H1 (cell line): ENCODE results near the gene MGST2. TPM values are rescaled to one million over a fixed set of nuclear protein-coding genes. Genes with fewer than 3 reads are reported as not detected.

Experiments
- CHD1 ChIP-seq: IDR thresholded peaks from 2 replicates; pipeline ENCODE4 v1.6.1; 2012; ENCODE audit warnings: low read depth, low read length, improper control_type of control experiment
- polyA plus RNA-seq, 7 experiments: library from polyadenylated mRNA; depleted of rRNA in 3 of 7; stranded (reverse) in 5 of 7; unstranded in 2 of 7; fragments of >200 nt in 5 of 7; fragments of 200-250 nt in 2 of 7; gene quantifications; 1 replicate in 5 of 7; 2 replicates in 1 of 7; 4 replicates in 1 of 7; pipeline versions ENCODE4 v1.2.1 to v1.2.3, GENCODE V29; 2011 to 2013; ENCODE audit warnings: missing spikeins in 2 of 7, mixed read lengths in 2 of 7
- total RNA-seq: library from RNA; stranded (reverse); fragmentation: NEBNext Ultra II Directional; extraction: Animal tissue kit (Norgen Biotek cat#: 25700); gene quantifications from 2 replicates; pipeline ENCODE4 v1.2.1, GENCODE V29; 2021

Gene MGST2
- total and polyA plus RNA-seq, 2 of the 8 experiments (the other 6 are each of a cell fraction or from before 2014, with no cell fraction given): 8.0 to 13.6 TPM

DNA sequence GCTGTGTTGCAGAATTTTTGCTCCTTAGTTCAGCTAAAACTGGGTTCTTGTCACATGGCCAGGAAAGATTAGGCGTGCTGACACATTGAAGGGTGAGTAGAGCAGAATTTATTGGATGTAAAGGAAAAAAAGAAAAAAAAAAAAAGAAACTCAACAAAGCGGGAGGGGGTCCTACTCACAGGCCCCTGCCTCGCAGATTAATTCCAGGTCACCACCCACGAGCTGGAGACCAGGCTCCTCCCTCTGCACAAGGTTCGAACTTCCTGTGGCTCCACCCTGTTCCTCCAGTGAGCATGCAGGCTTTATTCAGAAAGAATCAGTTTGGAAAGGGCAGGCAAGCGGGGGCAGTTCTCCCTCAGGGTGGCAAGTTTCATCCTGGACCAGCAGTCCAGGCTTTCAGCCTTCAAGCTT, 17.1 kb downstream of the MGST2 start (continued):
- no peak for TF ChIP-seq CHD1
- TF ChIP-seq, all 59 proteins: peak for 0
